Activated CD8-positive, alpha-beta memory T cell treated with anti-CD3 and anti-CD28 coated beads for 48 hours (primary cell): Measurements from ENCODE around the gene CHST1.

Experiments used
- DNase-seq, 3 experiments: peaks; one replicate each; pipeline ENCODE4 v3.0.0-alpha.2; 2020; ENCODE audit warnings: low read depth in 2 of 3, low spot score in 2 of 3

The CHST1 gene

DNA sequence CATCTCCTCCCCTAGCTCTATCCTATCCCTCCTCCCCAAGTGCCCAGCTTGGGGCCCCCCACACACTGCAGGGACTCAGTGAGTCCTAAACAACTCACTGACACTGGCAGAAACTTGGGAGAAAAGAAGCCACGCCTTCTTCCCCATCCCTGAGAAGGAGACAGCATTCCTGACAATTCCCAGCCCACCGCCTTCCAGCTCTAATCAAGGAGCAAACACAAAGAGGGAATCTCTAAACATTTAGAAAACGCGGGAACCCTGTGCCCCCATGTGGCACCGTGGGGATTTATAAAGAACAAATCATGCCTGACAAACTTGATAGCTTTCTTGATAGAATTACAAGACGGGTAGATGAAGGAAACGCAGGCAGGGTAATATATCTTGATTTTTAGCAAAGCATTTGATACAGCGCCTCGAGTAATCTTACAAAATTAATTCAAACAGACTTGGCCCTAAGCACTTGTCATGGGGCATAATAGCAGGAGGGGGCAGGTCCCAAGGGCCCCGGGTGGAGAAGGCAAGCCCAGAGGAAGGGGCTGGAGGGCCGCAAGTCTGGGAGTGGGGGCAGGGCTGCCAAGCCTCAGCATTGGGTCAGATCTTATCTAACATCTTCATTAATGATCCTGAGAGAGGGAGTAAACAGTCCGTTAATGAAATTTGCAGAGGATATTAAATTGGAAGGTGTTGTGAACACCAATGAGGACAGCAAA, 4.5 kb downstream of the CHST1 start:
- DNase-seq, result no peak

DNA sequence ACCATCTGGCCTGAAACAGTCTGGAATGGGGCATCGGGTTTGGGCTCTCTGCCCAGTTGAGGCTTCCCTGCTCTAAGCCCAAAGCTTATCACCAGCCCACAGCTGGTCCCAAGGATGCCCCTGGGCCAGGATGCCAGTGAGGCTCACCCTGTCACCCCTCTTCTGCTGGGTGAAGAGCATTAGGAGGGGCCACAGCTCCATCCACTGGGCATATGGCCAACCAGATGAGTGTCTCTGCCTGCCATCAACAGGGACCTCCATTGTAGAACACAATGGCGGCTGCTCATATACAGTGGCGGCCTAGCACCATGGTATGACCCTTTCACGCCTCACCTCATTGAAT, 5.6 kb downstream of the CHST1 start:
- no peak for DNase-seq

DNA sequence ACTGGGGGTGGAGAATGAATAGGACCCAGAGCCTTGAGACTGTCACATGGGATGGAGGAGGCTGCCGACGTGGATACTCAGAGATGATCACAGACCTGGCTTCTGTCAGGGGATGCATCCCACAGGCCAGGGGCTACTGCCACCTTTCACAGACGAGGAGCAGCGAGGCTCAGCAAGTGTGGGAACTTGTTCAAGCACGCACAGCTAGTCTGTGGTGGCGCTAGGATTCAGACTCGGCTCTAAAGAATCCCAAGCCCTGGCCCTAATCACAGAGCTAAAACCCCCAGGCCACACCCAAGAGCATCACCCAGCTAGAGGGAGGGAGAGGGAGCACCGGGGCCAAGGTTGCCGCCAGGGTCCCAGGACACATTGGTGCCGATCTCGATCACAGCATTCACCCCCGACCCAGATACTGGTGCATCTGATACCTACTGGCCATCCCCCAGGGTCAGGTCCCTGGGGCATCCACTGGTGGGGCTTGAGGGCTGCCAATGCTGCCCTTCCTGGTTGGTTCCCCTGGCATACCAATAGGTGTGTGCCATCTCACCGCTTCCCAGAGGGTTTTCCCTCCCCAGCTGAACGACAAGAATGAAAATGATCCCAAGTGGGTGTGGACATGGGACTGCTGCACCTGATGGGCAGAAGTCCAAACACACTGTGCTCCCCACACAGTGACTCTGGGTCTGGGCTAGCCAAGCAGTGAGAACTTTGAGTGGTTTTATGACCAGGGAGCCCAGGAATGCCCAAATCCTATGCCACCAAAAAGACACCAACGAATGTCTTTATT, 6.2 kb downstream of the CHST1 start:
- DNase-seq, result no peak

DNA sequence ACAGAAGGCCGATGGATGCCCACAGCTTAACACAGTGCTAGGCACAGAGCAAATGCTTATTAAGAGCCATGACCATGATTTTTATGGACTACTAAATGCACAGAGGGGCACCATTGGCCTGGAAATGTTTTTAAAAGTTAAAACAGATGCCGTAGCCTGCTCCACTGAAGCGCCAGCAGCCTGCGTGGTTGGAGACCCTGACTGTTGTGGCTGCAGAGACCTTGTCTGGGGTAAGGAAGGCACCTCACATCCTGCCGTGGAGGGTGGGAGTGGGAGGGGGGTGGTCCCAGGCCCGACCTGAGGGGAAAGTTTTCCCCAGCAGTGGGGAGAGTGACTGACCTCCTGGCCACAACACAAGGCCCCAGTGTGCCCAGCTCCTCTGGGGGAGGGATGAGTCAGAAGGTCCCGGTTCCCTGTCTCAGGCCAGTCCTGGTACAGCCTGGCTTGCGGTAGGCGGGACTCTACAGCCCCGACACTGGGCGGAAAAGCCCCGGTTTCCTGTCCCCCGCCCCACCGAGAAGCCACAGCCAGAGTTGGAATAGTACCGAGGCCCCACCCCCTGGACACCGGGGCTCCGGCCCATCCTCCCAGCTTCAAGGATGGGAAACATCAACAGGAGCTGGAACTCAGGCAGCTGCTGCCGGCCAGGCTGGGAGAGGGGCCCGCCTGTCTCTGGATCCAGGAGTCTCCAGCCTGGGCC, 7.0 kb downstream of the CHST1 start:
- DNase-seq, result no peak

DNA sequence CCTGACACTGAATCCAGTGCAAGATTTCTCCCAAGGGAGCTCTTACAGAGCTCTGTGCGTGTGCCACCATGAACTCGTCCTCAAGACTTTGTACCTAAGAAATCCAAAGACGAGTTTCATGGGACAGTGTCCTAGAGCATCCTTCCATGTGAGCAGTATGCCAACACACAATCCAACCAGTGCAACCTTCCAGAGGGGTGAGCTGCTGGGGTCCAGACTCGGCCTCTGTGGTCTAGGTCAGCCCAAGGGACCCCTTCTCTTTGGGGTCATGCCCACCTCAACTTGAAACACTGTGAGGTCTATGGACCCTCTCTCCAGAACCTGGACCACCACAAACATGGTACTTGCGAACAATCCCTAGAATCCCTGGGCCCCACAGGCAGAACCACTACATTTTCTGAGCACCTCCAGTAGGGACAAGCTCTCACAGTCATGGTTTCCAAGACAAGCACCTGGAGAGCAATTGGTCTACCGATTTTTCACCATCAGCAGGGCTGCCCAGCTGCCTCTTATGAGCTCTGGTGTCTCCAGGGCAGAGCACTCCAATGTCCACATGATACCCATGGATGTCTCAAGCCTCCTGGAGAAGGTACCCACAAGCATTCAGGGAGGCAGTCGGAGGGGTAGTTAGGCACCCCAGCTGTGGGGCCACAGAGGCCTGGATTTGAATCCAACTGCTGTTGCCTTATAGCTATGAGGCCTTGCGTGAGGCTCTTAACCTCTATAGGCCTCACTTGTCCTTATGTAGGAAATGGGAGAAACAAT, 7.7 kb downstream of the CHST1 start:
- DNase-seq, result no peak

DNA sequence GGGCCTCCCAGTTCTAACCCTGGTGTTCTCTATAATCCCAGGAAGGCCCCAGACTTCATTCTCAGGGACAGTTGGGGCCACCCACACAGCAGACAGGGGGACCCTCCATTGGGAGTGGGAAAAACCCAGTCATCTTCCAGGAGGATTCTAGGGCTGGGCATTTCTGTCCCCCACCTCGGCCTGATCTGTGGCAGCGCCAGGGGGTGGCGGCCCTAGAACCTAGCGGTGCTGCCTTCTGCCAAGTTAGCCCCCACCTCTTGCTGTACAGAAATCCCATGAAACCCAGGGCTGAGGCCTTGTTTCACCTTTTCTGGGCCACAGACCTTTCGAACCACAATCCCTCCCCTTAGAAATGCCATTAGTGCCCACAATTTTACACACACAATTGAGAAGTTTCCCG, 9.6 kb downstream of the CHST1 start:
- DNase-seq, result no peak

DNA sequence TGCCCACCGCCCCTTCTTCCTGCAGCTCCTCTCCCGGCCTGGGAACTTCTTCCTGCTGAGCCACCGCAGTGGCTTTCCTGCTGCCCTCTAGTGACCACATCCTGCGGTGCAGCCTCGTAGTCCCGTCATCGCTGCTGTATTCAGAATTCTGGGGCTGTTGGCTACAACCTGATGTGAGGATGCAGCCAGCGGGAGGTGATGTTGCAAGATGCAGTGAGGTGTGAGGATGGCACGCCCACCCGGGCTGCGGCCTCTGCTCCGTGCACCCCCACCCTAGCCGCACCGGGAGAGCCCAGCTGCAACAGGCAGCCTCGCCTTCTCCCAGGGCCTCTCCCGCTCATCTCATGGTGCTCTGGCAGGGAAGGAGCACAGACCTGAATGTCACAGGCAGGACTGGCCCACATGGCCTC, 10.1 kb downstream of the CHST1 start:
- DNase-seq, result peak in 2 of 3 experiments; percentile 33 to 45

DNA sequence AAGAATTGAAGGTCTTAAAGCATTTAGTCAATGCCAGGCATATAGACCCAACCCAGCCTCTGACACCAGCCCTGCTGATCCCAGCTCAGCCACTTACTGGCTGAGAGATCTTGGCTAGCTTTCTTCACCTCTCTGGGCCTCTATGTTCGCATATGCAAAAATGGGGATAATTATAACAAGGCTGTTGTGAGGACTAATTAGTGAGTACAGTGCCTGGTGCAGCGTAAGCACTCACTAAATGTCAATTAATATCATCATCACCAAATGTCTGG, 10.5 kb downstream of the CHST1 start:
- DNase-seq, result no peak

DNA sequence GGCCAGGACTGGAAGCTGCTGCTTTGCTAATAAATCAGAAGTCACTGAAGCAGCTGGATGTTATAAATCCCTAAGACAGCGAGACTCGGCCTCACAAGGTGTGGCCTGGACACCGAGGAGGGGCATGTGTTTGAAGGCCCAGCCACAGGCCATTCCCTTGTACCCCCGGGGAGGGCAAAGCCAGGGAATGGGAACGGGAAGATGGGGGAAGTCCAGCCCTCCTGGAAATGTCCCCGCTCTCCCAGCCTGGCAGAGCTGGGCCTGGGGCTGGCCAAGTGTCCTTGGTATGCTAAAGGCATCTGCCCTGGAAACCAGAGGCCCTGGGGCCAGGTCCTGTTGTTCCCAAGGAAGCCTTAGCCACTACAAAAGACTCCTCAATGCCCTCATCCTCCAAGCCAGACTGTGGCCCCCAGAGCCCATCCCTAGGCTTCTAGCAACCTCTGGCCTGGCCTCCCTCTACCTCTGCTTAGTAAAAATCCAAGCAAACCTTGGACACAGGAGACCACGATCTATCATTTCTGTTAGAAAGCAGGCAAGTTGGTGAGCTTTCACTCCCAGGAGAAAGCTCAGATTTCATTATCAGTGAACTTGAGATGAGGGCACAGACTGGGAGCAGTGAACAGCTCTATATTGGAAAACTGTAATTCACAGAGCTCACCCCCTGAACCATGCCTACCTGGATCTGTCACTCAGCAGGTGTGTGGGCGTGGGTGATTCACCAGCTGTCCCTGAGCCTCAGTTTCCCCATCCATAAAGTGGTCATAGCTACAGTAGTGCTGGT, 11.0 kb downstream of the CHST1 start:
- DNase-seq, result no peak

DNA sequence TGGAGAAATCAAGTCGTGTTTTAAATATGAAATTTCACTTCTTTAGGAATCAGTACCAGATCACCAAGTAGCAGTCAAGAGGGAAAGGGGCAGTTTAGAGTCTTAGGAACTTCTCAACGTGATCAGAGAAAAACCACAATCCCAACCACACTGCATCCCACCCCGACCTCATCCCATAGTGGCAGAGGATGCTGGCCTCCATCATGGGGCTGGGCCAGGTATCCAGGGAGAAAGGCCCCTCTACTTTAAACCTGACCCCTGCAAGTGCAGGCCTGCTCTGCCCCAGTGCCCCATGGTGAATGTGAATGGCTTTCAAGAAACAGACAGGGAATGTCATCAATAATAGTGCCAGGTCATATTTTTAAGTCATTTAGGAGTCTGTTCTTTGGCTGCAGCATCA, 12.1 kb downstream of the CHST1 start:
- no peak for DNase-seq

DNA sequence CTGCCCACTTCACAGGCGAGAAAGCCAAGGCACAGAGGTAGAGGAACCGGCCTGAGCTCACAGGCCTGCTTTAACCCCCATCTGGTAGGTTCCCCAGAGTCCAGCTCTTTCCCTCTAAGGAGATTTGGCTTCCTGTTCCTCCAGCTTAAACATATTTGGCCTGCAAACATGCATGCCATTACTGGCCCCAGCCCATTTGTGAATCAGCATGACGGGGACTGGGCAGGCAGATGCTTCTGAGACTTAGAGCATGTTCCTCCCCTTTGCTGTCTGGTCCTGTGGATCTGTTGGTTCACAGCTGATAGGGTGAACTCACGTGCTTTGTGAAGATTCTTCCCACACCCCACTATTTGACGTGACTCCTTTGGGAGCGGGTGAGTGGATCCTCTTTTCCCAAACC, 12.6 kb downstream of the CHST1 start:
- no peak for DNase-seq

DNA sequence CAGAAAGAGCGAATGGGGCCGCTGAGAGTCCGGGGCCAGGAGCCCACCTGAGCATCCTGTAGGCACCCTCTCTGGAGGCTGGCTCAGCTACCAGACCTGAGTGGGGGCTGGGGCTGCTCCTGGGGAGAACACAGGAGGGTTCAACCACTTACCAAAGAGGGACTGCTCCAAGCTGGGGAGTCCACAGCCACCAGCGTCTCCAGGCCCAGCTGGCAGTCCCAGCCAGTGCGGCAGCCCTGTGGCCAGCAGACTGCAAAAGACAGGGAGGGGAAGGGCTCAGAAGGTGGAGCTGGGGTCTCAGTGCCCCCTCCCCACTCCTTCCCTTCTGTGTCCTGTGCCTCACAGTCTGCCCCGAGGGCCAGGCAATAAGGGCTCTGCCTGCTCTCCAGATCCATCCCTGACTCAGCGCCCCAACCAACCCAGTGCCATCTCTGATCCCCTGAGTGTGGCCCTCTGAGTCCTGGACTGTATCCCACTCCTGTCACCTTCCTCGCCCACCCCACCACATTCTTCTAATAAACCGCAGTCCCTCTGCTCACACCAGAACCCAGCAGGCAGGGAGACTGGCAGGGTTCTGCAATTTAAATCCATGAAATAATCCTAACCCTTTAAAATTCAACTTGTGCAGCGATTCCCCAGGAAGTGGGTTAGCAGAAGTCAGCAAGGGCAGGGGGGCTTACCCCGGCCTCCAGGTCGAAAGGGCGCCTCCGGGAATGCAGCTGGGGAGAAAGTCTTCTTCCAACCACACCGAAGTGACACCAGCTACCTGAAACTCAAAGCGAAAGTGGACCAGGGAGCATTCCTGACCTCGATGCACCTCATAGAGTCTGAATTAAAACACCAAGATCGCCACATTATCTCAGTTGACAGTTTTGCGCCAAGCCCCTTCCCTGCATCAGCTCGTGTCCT, 13.3 kb downstream of the CHST1 start:
- DNase-seq, result no peak

DNA sequence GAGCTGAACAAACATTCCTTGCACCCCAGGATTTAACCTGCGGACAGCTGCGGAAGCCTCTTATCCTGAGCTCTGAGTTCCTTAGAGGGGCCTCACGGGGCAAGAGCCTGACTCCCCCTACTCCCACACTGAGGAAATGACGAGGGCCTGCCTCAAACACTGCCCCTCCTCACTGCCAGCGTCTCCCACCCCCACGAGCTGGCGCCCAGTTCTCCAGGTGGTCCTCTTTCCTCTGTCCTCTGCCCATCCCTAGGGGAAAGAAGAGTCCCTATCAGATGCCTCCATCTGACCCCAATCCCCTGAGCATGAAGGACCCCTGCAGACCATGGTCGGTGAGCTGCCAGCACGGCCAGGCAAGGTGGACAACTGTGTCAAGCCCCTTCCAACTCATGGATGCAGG, 14.3 kb downstream of the CHST1 start:
- no peak for DNase-seq

DNA sequence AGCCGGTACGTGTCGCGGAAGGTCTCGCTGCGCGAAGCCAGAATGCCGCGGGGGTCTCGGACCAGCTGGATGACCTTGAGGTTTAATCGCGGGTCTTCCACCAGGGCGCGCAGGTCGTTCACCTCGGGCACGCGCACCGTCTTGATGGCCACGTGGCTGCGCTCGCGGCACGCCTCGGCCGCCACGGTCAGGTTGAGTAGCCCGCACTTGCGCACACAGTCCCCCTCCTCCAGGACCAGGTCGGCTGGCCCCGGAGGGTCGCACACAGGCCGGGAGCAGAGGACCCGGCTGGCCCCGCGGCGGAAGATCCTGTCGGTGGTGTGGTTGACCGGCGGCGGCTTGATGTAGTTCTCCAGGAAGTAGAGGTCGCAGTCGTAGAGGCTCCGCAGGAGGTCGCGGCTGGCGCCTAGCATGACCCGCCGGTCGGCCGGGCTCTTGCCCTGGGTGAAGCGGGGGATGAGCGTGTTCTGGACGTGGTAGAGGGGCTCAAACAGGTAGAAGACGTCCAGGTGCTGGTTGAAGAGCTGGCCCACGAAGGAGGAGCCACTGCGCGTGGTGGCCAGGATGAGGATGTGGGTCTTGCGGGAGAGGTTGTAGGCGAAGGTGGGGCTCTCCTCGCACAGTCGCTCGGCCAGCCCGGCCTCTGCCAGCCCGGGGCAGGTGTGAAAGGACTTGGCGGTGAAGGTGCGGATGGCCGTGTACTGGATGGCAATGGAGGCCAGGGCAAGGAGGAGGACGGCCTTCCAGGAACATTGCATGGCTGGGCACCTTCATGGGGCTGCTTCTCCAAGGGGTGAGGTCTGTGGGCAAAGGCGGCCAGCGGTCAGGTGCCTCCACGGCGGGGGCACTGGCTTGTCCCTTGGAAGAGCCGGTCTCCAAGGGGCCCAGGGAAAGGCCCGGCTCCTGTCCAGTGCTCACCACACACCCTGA, 15.0 kb downstream of the CHST1 start:
- DNase-seq, result no peak

DNA sequence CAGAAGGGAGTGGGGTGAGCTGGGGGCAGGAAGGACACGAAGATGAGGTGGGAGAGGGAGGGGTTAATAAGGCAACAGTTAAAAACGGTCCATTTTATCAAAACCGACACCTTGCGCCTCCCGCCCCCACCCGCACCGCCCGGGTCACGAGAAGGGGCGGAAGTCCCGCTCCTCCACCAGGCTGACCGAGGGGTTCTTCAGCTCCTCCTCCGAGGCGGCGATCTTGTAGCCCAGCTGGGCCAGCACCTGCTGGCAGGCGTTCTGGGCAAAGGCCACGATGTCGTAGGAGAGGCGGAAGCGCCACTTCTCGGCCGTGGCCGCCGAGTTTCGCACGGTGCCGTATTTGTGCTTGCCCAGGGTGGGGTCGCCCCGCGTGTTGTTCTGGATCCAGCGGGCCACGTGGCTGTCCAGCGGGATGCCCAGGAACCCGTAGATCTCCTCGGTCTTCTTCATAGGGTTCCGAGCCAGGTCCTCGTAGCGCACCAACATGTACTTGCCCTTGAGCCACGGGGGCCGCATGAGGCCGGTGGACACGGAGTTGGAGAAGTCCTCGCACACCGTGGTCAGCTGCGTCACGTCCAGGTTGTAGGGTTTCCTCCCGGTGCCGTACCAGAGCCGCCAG, 15.8 kb downstream of the CHST1 start:
- DNase-seq, result no peak

DNA sequence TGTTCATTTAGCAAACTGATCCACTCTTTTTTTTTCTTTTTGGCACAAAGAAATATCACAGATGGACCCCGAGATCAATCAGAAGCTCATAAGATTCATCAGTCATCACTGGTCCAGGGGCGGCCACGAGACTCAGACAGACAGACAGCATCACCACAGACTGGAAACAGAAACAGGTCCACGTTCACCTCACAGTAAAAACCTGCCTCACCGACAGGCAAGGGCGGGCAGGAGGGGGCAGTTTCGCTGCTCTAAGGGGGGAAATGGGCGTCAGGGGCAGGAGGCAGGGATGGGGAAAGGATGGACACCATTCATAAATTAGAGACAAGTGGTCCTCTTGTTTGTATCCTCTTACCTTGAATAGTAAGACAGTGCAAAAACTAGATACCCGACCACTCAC, 16.5 kb downstream of the CHST1 start:
- DNase-seq, result no peak

DNA sequence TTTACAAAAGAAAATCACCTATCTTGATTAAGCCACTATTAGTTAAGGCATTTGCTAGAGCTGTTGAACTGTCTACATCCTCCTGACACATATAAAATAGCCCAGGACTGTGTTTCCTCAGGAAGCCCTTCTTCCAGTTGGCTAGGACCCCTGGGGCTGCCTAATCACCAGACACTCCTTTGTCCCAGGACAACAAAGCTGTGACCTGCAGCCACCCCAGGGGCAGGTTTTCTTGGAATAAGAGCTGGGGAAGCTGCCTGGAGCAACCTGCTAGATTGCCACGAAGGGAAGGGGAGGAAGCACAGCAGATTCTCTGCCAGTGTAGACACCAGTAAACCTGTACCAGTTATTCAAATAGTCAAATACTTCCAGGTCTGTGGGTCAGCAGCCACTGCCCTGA, 17.6 kb downstream of the CHST1 start:
- no peak for DNase-seq

DNA sequence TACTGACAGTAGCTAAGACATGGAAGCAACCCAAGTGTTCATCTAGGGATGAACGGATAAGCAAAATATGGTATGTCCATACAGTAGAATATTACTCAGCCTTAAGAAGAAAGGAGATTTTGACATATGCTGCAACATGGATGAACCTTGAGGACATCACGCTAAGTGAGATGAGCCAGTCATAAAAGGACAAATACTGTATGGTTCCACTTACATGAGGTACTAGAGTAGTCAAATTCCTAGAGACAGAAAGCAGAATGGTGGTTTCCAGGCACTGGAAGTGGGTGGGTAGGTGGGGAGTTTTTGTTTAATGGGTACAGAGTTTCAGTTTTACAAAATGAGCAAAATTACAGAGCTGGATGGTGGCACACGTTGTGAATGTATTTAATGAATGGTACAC, 18.1 kb downstream of the CHST1 start:
- no peak for DNase-seq
